Effector CD4-positive, alpha-beta T cell (primary cell): ENCODE data around the gene PODNL1.
"Not testable (repeated sequence)": the region's sequence is repeated elsewhere in the genome, so short reads cannot be mapped to it uniquely, and the experiment has no call there.

ENCODE experiments used
- DNase-seq: peaks from one replicate; pipeline ENCODE4 v3.0.0-alpha.2; 2020

Gene PODNL1

DNA sequence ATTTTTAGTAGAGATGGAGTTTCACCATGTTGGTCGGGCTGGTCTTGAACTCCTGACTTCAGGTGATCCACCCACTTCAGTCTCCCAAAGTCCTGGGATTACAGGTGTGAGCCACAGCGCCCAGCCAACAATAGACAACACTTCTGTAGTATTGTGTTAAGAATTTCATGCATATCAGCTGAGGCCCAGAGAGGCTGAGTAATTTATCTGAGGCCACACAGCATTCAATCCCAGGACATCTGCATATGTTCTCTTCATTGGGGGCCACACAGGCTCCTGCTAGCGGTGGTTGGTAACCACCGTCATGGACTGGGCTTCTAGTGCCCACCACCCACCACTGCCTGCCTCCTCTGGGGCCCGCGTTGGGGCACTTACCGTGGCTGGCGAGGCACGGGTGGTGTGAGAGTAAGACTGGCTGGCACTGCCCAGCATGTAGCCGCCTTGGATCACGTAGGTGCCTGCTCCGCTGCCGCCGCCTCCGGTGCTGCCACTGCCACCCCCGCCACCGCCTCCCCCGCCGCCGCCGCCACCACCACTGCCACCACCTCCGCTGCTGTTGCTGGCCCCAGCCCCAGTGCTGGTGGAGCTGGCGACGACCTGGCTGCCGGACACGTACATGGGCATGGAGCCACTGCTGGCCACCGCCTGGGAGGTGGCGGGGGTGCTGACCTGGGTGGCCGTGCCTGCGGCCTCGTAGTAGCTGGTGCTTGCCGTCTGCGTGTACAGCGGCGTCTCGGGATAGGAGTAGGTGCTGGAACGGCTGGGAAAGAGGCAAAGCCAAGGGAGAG, 34.3 kb upstream of the PODNL1 start:
- no peak for DNase-seq

DNA sequence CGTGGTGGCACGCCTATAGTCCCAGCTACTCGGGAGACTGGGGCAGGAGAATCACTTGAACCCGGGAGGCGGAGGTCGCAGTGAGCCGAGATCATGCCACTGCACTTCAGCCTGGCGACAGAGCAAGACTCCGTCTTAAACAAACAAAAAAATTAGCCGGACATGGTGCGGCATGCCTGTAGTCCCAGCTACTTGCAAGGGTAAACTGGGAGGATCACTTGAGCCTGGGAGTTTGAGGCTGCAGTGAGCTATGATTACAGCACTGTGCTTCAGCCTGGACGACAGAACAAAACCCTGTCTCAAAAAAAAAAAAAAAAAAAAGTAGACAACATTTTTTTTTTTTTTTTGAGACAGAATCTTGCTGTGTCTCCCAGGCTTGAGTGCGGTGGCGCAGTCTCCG, 33.7 kb upstream of the PODNL1 start:
- not testable (repeated sequence) for DNase-seq

DNA sequence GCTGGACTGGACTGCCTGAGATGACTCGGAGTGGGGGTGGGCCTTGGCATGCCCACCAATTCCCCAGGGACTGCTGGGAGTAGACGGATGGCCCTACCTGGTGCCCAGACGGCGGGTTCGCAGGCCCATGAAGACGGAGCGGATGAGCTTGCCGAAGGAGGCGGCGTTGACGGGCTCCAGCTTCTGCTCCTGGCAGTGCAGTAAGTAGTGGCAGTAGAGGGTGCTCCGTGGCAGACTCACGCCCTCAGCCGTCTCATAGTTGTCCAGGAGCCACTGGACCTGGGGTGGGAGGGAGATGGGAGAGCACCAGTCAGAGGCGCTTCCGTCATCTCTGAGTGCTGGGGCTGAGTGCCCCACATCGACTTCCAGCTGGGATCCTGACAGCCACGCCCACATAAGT, 31.7 kb upstream of the PODNL1 start:
- no peak for DNase-seq

- no peak for DNase-seq
Observed at GRCh38 chr19:13968999-13969398, 30.8 kb upstream of the PODNL1 start.

- no peak for DNase-seq
Observed at GRCh38 chr19:13968383-13968935, 30.2 kb upstream of the PODNL1 start.

DNA sequence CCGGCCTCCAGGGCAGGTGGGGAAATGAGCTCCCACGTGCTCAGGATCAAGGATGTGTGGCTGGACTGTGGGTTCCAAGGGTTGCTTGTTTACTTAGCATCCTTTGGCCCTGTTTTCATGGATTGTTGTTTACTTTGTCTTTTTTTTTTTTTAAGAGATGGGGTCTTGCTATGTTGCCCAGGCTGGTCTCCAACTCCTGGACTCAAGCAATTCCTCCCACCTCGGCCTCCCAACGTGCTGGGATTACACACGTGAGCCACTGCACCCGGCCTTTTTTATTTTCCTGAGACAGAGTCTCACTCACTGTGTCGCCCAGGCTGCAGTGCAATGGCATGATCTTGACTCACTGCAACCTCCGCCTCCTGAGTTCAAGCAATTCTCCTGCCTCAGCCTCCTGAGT, 29.0 kb upstream of the PODNL1 start:
- DNase-seq = not testable (repeated sequence)

DNA sequence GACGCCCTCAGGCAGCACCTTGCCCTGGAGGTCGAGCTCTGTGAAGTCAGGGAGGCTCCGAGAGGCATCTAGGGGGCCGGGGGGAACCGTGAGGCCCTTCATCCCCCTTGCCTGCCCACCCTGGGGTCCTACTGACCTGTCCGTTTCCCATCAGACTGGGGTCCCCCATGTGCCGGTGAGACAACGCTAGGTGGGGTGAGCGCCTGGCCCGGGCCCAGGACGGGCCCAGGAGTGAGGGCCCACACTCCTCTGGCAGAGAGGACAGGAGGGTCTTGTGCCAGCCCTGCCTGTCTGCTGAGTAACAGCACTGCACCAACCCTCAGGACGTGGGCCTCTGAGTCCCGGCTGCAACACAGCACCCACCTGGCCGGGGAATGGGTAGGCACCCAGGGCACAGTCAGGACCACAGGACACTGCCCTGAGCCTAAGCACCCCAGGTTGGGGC, 28.5 kb upstream of the PODNL1 start:
- no peak for DNase-seq

- DNase-seq = no peak
Observed at GRCh38 chr19:13965926-13966683, 27.9 kb upstream of the PODNL1 start.

GRCh38 chr19:13965377-13965896, 27.2 kb upstream of the PODNL1 start:
- DNase-seq = no peak

DNA sequence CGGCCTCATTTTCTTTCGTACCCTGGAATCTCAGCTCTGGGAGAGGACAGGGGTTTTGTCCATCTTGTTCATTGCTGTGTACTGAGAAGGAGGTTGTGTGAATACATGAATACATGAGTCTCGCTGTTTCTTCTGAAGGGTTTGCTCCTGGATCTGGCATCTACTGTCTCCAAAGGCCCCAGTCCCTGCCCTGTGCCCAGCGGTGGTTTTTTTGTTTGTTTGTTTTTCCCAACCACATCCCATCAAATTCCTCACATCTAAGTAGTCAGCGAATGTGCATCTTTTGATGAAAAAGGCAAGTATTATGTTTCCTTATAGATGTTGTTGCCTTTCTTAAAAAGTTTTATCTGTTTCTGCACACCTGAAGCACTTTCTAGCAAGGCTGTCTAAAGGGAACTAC, 26.6 kb upstream of the PODNL1 start:
- no peak for DNase-seq

DNA sequence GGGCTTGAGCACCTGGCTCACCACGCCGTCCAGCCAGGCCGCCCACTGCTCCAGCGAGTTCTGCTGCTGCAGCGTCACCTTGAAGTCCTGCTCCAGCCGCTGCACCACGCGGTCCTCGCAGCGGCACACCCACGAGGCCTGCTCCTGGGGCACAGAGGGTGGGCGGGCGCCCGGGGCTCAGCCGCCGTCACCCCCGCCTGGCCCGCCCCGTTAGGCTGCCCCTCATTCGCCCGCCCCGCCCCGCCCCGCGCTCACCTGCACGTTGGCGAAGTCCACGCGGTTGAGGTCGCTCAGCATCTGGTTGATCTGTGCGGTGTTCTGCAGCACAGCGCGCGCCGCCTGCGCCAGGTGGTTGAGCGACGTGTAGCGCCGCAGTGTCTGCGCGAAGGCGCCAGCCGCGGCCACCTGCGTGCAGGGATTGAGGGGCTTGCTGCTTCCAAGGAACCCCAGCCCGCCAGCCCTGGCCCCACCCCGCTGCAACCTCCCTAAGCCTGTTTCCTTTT, 25.4 kb upstream of the PODNL1 start:
- DNase-seq = no peak

DNA sequence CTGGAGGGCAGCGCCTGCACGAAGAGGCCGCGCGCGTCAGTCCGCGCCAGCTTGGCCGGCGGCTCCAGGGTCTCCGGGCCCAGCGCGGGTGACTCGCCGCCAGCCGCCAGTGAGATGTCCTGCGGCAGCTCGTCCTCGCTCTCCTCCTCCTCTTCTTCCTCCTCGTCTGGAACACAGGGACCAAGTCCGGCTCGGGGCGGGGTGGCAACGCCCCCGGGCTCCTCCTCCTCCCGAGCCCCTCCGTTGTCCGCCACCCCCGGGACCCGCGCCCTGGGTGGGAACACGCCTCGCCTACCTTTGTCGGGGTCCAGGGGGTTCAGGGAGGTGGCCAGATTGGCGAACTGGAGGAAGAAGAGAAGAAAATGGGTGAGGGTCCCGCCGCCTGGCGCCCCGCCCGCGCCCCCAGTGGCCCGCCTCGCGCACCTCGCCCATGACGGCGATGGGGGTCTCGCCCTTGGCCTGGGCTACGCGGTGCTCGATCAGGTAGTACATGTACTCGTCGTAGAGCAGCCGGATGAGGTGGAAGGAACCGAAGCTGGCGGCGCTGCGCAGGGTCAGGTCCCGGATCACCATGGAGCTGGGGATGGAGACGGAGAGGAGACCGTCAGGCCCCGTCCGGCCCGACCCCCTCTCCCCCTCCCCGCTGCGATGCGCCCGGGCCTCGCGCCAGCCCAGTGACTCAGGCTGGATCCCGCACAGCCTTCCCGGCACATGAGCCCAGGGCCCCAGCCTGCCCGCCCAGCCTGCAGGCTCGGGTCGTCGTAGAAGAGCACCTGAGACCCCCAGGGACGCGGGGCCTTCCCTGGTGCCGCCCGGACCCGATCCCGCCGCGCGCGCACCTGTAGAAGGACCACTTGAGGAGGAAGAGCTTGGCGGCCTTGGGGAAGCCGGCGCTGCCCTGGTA, 24.7 kb upstream of the PODNL1 start:
- DNase-seq = no peak

DNA sequence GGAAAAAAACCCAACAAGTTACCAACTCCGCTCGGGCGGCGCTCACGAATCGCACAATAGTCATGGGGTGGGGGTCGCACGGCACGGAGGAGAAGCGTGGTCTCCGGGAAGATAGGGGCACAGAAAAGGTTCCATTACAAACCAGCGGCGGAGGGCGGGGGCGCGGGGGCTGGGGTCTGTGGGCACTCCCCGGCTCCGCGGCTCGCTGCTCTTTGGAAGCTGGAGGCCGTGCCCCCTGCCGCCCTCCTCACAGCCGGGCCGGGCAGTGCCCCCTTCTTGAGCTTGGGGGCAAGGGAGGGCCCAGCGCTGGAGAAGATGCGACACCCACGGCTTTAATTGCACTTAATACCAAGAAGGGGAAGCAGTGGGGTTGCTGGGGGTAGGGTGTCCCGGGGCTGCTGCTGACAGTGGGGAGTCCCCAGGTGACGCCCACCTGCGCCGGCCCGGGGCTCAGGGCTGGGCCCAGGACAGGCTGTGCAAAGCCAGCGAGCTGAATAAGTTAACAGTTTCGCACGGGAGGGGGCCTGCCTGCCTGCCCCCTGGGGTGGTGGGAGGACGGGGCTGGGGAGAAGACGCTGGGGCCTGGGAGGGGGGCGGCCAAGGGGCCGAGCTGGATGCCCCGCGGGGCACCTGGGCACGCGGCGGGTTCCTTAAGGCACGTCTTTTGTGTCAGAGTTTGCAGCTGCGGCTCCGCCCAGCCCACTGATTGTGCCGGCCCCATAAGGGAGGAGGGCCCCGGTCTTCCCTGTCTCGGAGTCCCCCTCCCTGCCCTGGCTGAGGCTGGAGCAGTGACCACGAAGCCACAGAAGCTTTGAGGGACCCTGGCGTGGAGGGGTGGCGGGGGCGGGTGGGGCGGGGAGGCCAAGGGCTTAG, 23.8 kb upstream of the PODNL1 start:
- DNase-seq = no peak

GRCh38 chr19:13960863-13961784, 22.9 kb upstream of the PODNL1 start:
- no peak for DNase-seq

DNA sequence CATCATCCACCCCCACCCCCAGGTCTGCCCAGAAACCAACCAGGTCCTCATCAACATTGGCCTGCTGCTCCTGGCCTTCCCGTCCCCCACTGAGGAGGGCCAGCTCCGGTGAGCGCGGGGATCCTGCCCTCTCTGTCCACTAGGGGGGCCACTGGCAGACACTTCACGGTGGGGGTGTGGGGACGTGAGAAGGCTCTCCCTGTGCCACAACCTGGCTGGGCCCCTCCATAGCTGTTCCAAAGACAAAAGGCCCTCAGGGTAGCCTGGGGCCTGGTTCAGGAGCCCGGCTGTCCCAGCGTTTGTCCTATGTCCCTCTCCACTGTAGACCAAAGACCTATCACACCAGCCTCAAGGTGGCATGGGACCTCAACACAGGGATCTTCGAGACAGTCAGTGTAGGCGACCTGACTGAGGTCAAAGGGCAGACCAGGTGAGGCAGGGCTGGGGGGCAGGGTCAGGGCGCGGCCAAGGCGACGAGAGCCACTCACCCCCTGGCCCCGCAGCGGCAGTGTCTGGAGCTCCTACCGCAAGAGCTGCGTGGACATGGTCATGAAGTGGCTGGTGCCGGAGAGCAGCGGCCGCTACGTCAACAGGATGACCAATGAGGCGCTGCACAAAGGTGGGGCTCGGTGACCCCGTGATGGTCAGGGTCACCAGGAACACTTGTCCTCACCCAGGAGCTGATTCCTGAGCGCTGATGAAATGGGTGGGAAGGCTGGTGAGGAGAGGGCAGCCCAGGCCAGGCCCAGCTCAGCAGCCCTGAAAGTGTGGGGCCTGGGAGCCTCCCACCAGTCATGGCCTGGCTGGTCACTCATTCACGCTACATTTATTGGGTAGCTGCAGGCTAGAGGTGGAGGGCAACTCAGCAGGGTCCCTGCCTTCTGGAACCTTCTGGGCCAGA, 22.0 kb upstream of the PODNL1 start:
- no peak for DNase-seq

GRCh38 chr19:13959141-13959961, 21.1 kb upstream of the PODNL1 start:
- no peak for DNase-seq

DNA sequence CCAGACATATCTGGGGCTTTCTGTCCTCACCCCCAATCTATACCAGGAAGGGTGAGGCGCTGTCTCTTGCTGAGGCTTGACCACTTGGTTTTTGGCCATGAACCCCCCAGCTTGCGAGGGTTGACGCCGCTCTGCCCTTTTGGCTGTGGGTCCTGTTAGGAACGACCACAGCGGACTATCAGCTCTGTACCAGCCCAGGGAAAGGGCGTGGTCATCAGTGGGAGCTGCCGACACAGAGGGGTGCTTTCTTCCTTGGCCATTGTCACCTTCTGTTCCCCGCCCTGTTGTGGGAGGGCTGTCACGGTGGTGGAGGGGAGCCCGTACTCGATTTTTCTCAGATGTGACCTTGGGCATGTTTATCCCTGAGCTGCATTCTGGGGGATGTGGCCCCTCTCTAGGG, 19.8 kb upstream of the PODNL1 start:
- no peak for DNase-seq

DNA sequence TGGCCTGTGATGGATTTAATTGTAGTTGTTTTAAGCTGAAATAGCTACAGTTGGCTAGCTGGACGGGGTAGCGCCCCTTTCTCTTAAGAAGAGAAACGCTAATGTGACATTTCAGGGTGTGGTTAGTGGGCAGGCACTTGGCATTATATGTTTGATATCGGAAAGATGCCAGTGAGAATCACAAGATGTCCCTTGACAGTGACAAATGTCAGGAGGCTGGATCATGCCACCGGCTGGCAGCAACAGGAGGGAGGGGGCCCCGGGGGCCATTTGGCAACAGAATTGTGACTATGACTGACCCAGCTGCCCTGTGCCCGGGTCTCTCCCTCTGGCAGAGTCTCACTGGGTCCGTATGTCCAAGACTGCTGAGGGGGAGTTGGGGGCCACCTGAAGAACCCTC, 18.8 kb upstream of the PODNL1 start:
- no peak for DNase-seq
